ENCODE results near the gene RPL36A.

RPL36A gene

GRCh38 chrX:101390664-101391525 is at the start of gene RPL36A:
Gene RPL36A (plus strand): TSS chrX:101391011. CDS start chrX:101391044, 33 bp downstream.
- peak; percentile 82 for DNase-seq

GRCh38 chrX:101347859-101348451 is 42.9 kb upstream of the RPL36A start:
- no peak for DNase-seq

GRCh38 chrX:101348452-101349192 is 42.2 kb upstream of the RPL36A start, which contains the start of gene TIMM8A:
Gene TIMM8A (minus strand): TSS chrX:101348742. CDS start chrX:101348664, 78 bp downstream.
- DNase-seq = peak; percentile 72

GRCh38 chrX:101349193-101349562 is 41.6 kb upstream of the RPL36A start:
- no peak for DNase-seq

GRCh38 chrX:101357166-101357795 is 33.5 kb upstream of the RPL36A start:
- DNase-seq = no peak

- no peak for DNase-seq
Measured at GRCh38 chrX:101359966-101360365, 30.8 kb upstream of the RPL36A start.

GRCh38 chrX:101360390-101360789 is 30.4 kb upstream of the RPL36A start:
- no peak for DNase-seq

GRCh38 chrX:101362116-101362515 is 28.7 kb upstream of the RPL36A start:
- DNase-seq = no peak

GRCh38 chrX:101362757-101363156 is 28.1 kb upstream of the RPL36A start:
- no peak for DNase-seq

- DNase-seq = no peak
Measured at GRCh38 chrX:101365301-101365795, 25.5 kb upstream of the RPL36A start.

GRCh38 chrX:101368800-101369199 is 22.0 kb upstream of the RPL36A start:
- DNase-seq = no peak

GRCh38 chrX:101369687-101370086 is 21.1 kb upstream of the RPL36A start:
- DNase-seq = no peak

GRCh38 chrX:101370888-101371504 is 19.8 kb upstream of the RPL36A start:
- DNase-seq = no peak

GRCh38 chrX:101377547-101377946 is 13.3 kb upstream of the RPL36A start:
- no peak for DNase-seq

- no peak for DNase-seq
Measured at GRCh38 chrX:101383679-101384205, 7.1 kb upstream of the RPL36A start.

- no peak for DNase-seq
Measured at GRCh38 chrX:101385026-101385684, 5.7 kb upstream of the RPL36A start.

GRCh38 chrX:101385795-101386541 is 4.8 kb upstream of the RPL36A start, which contains the start of gene BTK:
Gene BTK (minus strand): TSS chrX:101386191. CDS start chrX:101375284, 10,907 bp downstream.
- DNase-seq = no peak

GRCh38 chrX:101386542-101386885 is 4.3 kb upstream of the RPL36A start:
- DNase-seq = no peak

- DNase-seq = no peak
Measured at GRCh38 chrX:101388604-101389003, 2.2 kb upstream of the RPL36A start.

- no peak for DNase-seq
Measured at GRCh38 chrX:101391831-101392230, 1.0 kb downstream of the RPL36A start.

Data from activated CD8-positive, alpha-beta memory T cell treated with anti-CD3 and anti-CD28 coated beads, Interleukin-2, amount 50 U/mL, for 4 hours (primary cell).